A549 (cell line): ENCODE measurements around the gene EPB41L2. TPM values are rescaled to one million over a fixed set of nuclear protein-coding genes. Genes with fewer than 3 reads are reported as not detected.

Experiments used
- ATAC-seq, 2 experiments: fragments of 200-7000 bp in 1 of 2; fragments of >200 bp in 1 of 2; cut with Nextera tagmentation in 1 of 2; cut with Tn5 transposase in 1 of 2; 3 replicates each; pipeline versions ENCODE4 v1.8.0 to v1.9.1; 2018 to 2020; ENCODE audit warnings: mild to moderate bottlenecking in 1 of 2, moderate library complexity in 1 of 2
- CTCF ChIA-PET: fragments of 300-600 bp; sonication (Branson Sonifier 250); formaldehyde crosslinking; extraction: SDS; loops from one replicate; lab custom pipeline; 2021; ENCODE audit warnings: antibody characterized with exemption, inconsistent platforms; lab: Yijun Ruan, JAX
- POLR2A ChIA-PET: fragments of 350-600 bp; formaldehyde crosslinking; extraction: SDS; loops from one replicate; lab custom pipeline; 2021; ENCODE audit warnings: antibody characterized with exemption, inconsistent platforms; lab: Yijun Ruan, JAX
- DNase-seq, 2 experiments: peaks; one replicate each; pipeline versions ENCODE4 v3.0.0 to v3.0.0-alpha.2; 2011 to 2016; ENCODE audit warnings: low read depth in 1 of 2, low spot score in 1 of 2
- FAIRE-seq: peaks from 2 replicates; lab custom pipeline; 2011; peaks lifted over from hg19 to GRCh38; lab: Jason Lieb, UNC
- H3K27ac ChIP-seq, 2 experiments: fragments of >200 bp; sonication (Bioruptor Twin); formaldehyde crosslinking; 3 replicates each; pipeline ENCODE4 v1.5.1; 2016 to 2017
- H3K4me1 ChIP-seq: fragments of >200 bp; sonication (Bioruptor Twin); formaldehyde crosslinking; 3 replicates; pipeline ENCODE4 v1.6.1; 2016
- H3K4me2 ChIP-seq: fragments of >200 bp; sonication (Bioruptor Twin); formaldehyde crosslinking; 3 replicates; pipeline ENCODE4 v1.6.1; 2016
- H3K4me3 ChIP-seq: fragments of >200 bp; sonication (Bioruptor Twin); formaldehyde crosslinking; 3 replicates; pipeline ENCODE4 v1.5.1; 2016
- H3K9me3 ChIP-seq: fragments of >200 bp; sonication (Bioruptor Twin); formaldehyde crosslinking; 3 replicates; pipeline ENCODE4 v1.6.1; 2016
- CBX8 ChIP-seq: fragments of 200-600 bp; sonication (generic); IDR thresholded peaks from 2 replicates; pipeline ENCODE4 v1.6.1; 2016
- CEBPB ChIP-seq, 2 experiments: fragments of >200 bp in 1 of 2; sonication (Bioruptor Twin) in 1 of 2; formaldehyde crosslinking in 1 of 2; IDR thresholded peaks; 2 replicates each; pipeline ENCODE4 v1.6.1; 2012 to 2016
- ESRRA ChIP-seq: fragments of 150-350 bp; IDR thresholded peaks from 2 replicates; pipeline ENCODE4 v1.6.1; 2014; ENCODE audit warnings: mild to moderate bottlenecking, low read length, borderline replicate concordance
- FOSL2 ChIP-seq, 2 experiments: fragments of 450-650 bp in 1 of 2; fragments of >200 bp in 1 of 2; sonication (Bioruptor Twin) in 1 of 2; formaldehyde crosslinking; IDR thresholded peaks; 2 replicates each; pipeline versions ENCODE4 v1.5.0 to v1.6.1; 2016 to 2020; ENCODE audit warnings: mild to moderate bottlenecking in 1 of 2, moderate library complexity in 1 of 2
- FOXS1 ChIP-seq: fragments of 250-450 bp; sonication (Bioruptor Pico); IDR thresholded peaks from 2 replicates; pipeline ENCODE4 v1.5.0; 2020; ENCODE audit warnings: mild to moderate bottlenecking, moderate library complexity
- JUN ChIP-seq, 2 experiments: fragments of >200 bp; sonication (Bioruptor Twin); formaldehyde crosslinking; IDR thresholded peaks; 2 replicates in 1 of 2; 3 replicates in 1 of 2; pipeline ENCODE4 v1.6.1; 2016 to 2017
- JUNB ChIP-seq: fragments of >200 bp; sonication (Bioruptor Twin); formaldehyde crosslinking; IDR thresholded peaks from 2 replicates; pipeline ENCODE4 v1.6.1; 2016
- MAFK ChIP-seq: fragments of 450-650 bp; IDR thresholded peaks from 2 replicates; pipeline ENCODE4 v1.6.1; 2014; ENCODE audit not compliant: partially characterized antibody
- MAZ ChIP-seq: fragments of 150-350 bp; IDR thresholded peaks from 2 replicates; pipeline ENCODE4 v1.6.1; 2014; ENCODE audit warnings: antibody characterized with exemption, low read depth, low read length, borderline replicate concordance
- RARB ChIP-seq: fragments of 250-450 bp; sonication (Bioruptor Pico); IDR thresholded peaks from 2 replicates; pipeline ENCODE4 v1.8.0; 2021; ENCODE audit warnings: mild to moderate bottlenecking, moderate library complexity
- SREBF2 ChIP-seq: fragments of 450-650 bp; IDR thresholded peaks from 2 replicates; pipeline ENCODE4 v1.6.1; 2014; ENCODE audit warnings: mild to moderate bottlenecking, moderate library complexity
- TFCP2L1 ChIP-seq: fragments of 250-450 bp; sonication (Bioruptor Pico); IDR thresholded peaks from 2 replicates; pipeline ENCODE4 v1.5.0; 2021; ENCODE audit warnings: mild to moderate bottlenecking
- ZC3H11A ChIP-seq: fragments of 450-650 bp; IDR thresholded peaks from 2 replicates; pipeline ENCODE4 v1.6.1; 2014; ENCODE audit warnings: antibody characterized with exemption, mild to moderate bottlenecking
- ZNF302 ChIP-seq: fragments of 250-450 bp; sonication (Bioruptor Pico); IDR thresholded peaks from 2 replicates; pipeline ENCODE4 v1.9.0; 2021; ENCODE audit warnings: inconsistent platforms, mild to moderate bottlenecking, moderate library complexity
- WGBS: methylation state at CpG from one replicate; pipeline ENCODE4 v1.1.6; 2017; ENCODE audit errors: missing lambda C conversion rate; 5-methylcytosine and 5-hydroxymethylcytosine counted together
- polyA plus RNA-seq, 4 experiments: library from polyadenylated mRNA; depleted of rRNA in 3 of 4; stranded (reverse); fragments of >200 nt; fragmentation: RNase III in 1 of 4; extraction: RNeasy Plus Mini Kit Qiagen cat#74134 plus additional on column Dnase treatment in 1 of 4; gene quantifications; 2 replicates in 3 of 4; 3 replicates in 1 of 4; pipeline ENCODE4 v1.2.3, GENCODE V29; 2011 to 2017
- TF ChIP-seq, protein P1 (sequence below): IDR thresholded peaks from 2 replicates; pipeline ENCODE4 v1.6.1; 2012
- TF ChIP-seq, protein P2 (sequence below): IDR thresholded peaks from 2 replicates; pipeline ENCODE4 v1.6.1; 2012
- TF ChIP-seq, protein P3 (sequence below): fragments of >200 bp; sonication (Bioruptor Twin); formaldehyde crosslinking; IDR thresholded peaks from 2 replicates; pipeline ENCODE4 v1.6.1; 2016
- TF ChIP-seq, protein P4 (sequence below): fragments of 150-350 bp; IDR thresholded peaks from 2 replicates; pipeline ENCODE4 v1.6.1; 2014; ENCODE audit warnings: low read depth, mild to moderate bottlenecking, low read length
- TF ChIP-seq, protein P5 (sequence below): fragments of 250-450 bp; sonication (Bioruptor Pico); IDR thresholded peaks from 2 replicates; pipeline ENCODE4 v1.5.0; 2020; ENCODE audit warnings: low read depth, mild to moderate bottlenecking, moderate library complexity

The EPB41L2 gene
- polyA plus RNA-seq, 2 of the 4 experiments (the other 2 are of a cell fraction) = 42.9 to 50.3 TPM

DNA sequence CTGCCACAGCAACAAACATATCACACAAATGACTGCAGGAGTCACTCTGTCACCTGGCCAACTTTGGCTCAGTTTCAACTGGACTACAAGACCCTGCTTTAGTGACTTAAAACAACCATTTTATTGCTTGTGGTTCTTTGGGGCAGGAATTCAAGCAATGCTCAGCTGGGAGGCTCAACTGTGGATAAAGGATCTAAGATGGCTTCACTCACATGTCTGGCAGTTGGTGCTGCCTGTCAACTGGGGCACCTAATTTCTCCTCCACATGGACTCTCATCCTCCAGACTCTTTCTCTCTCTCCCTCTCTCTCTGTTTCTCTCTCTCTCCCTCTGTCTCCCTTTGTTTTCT lies 2.8 kb upstream of the EPB41L2 start:
- no peak for DNase-seq
- no peak for ATAC-seq
- 0 out of 3 replicates have a peak overlapping the region, but pooled peaks have one; percentile 34 for H3K4me2 ChIP-seq
- CTCF ChIA-PET = no interaction called here
- H3K9me3 ChIP-seq = no peaks in the 10 kb centered on the region
- TF ChIP-seq ESRRA = no peak
- TF ChIP-seq, protein P1, sequence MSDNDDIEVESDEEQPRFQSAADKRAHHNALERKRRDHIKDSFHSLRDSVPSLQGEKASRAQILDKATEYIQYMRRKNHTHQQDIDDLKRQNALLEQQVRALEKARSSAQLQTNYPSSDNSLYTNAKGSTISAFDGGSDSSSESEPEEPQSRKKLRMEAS = no peak
- no peak for TF ChIP-seq MAZ
- TF ChIP-seq, protein P2, sequence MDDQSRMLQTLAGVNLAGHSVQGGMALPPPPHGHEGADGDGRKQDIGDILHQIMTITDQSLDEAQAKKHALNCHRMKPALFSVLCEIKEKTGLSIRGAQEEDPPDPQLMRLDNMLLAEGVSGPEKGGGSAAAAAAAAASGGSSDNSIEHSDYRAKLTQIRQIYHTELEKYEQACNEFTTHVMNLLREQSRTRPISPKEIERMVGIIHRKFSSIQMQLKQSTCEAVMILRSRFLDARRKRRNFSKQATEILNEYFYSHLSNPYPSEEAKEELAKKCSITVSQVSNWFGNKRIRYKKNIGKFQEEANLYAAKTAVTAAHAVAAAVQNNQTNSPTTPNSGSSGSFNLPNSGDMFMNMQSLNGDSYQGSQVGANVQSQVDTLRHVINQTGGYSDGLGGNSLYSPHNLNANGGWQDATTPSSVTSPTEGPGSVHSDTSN = no peak
- TF ChIP-seq, protein P3, sequence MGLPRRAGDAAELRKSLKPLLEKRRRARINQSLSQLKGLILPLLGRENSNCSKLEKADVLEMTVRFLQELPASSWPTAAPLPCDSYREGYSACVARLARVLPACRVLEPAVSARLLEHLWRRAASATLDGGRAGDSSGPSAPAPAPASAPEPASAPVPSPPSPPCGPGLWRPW = no peak
- TF ChIP-seq SREBF2 = no peak
- no peak for TF ChIP-seq FOXS1 (CRISPR knock-in tag)
- no peak for TF ChIP-seq CBX8
- TF ChIP-seq MAFK = no peak
- no peak for TF ChIP-seq TFCP2L1 (CRISPR knock-in tag)
- TF ChIP-seq ZC3H11A = no peak
- TF ChIP-seq CEBPB (IDR thresholded peaks at IDR 0.05) = no peak
- TF ChIP-seq, protein P4, sequence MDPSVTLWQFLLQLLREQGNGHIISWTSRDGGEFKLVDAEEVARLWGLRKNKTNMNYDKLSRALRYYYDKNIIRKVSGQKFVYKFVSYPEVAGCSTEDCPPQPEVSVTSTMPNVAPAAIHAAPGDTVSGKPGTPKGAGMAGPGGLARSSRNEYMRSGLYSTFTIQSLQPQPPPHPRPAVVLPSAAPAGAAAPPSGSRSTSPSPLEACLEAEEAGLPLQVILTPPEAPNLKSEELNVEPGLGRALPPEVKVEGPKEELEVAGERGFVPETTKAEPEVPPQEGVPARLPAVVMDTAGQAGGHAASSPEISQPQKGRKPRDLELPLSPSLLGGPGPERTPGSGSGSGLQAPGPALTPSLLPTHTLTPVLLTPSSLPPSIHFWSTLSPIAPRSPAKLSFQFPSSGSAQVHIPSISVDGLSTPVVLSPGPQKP = no peak
- no peak for TF ChIP-seq ZNF302
- TF ChIP-seq, protein P5, sequence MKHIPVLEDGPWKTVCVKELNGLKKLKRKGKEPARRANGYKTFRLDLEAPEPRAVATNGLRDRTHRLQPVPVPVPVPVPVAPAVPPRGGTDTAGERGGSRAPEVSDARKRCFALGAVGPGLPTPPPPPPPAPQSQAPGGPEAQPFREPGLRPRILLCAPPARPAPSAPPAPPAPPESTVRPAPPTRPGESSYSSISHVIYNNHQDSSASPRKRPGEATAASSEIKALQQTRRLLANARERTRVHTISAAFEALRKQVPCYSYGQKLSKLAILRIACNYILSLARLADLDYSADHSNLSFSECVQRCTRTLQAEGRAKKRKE (CRISPR knock-in tag) = no peak
- no peak for TF ChIP-seq RARB
- TF ChIP-seq, all 56 proteins: peak for 0
- Histone ChIP-seq H3K27ac (0 out of 6 replicates have a peak overlapping the region, but pooled peaks of 1 of the 2 experiments have one; percentile 54), H3K4me3 (no peak overlapping the region), H3K4me1 (peaks cover 16% of the 10 kb centered on the region)
- POLR2A ChIA-PET = interaction anchor here (1.1 kb wide), 1 partner anchor 36 kb away, joined by 3 read pairs; no protein-coding TSS in a partner anchor
- FAIRE-seq = no peak

DNA sequence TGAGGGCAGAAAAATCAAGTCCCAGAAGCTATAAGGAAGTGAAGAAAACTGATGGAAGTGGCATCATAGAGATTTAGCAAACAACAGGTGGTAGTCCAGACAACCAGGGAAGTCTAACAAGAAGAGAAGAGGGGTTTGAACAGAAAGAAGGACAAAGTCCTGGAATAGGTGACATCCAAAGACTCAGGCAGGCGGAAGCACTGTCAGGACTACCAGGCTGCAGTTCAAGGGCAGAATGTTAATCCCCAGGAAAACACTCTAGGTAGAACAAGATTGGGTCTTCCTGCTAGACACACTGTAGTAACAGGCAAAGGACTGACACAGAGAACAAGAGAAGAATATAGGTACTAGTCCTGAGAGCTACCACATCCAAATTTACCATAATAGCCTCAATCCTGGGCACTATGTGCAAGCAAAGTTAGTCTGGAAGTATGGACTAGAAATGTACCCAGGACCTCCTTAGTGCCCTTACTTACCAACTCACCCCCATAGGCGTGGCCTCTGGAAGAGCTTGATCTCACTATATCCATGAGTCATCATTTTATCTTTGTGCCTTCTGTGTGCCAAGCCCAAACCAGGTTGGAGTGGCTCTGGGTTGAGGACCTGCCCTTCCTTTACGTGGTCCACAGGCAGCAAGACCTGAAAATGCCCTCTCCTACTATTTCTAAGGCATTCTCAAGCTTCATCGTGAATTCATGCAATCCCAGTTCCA lies 2.2 kb upstream of the EPB41L2 start:
- Histone ChIP-seq H3K9me3 (no peaks in the 10 kb centered on the region), H3K4me2 (peak overlapping the region; percentile 34; the same call in 2 of the 3 replicates), H3K4me1 (peaks cover 17% of the 10 kb centered on the region), H3K4me3 (no peak overlapping the region), H3K27ac (peak overlapping the region in 1 of 2 experiments; percentile 54; a peak in 1 of 6 replicates)
- 83% methylated on average over 4 of the region's 4 CpGs for WGBS
- ChIA-PET POLR2A (interaction anchor here (1.1 kb wide), 1 partner anchor 37 kb away, joined by 3 read pairs; no protein-coding TSS in a partner anchor), CTCF (no interaction called here)
- TF ChIP-seq JUNB (no peak), FOSL2 (IDR thresholded peaks at IDR 0.05) (no peak), FOSL2 (CRISPR knock-in tag; IDR thresholded peaks at IDR 0.05) (no peak), MAFK (peak; percentile 92)
- DNase-seq = no peak
- ATAC-seq = no peak
- FAIRE-seq = no peak

DNA sequence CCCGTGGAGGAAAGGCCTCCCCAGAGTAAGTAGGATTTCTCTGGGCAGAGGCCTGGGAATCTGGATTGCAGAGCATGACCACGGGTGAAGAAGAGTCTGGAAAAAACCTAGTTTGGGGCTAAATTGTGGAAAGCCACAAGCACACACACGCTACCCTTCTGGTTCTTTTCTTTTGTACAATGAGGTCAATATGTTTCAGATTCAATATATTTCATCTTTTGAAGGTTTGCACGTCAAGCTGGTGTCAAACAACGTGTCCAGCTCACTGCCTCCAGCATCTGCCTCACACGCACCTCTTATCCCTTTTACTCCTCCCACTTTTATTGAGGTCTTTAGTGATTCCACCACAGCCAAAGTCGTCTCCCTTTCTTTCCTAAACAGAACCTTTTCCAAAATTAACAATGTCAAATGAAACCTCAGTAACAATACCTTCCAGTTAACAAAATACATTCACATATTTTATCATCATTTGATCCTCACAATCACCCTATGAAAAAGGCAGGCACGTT lies 773 bp upstream of the EPB41L2 start:
- CTCF ChIA-PET = no interaction called here
- ATAC-seq (no peak), DNase-seq (no peak), FAIRE-seq (no peak)
- H3K4me3 ChIP-seq = peak overlapping the region; percentile 97
- peak overlapping the region; percentile 93 for H3K4me2 ChIP-seq
- no peak for TF ChIP-seq JUN (IDR thresholded peaks at IDR 0.05)
- TF ChIP-seq, protein P1 = 0 out of 2 replicates have a peak, but pooled peaks have one; percentile 9
- TF ChIP-seq, all 56 proteins: peak for 1
- peaks cover 26% of the 10 kb centered on the region for H3K4me1 ChIP-seq
- POLR2A ChIA-PET = interaction anchor here (0.9 kb wide), 1 partner anchor 32 kb away, joined by 4 read pairs; no protein-coding TSS in a partner anchor
- WGBS = 50% methylated on average over 8 of the region's 8 CpGs
- no peaks in the 10 kb centered on the region for H3K9me3 ChIP-seq
- peak overlapping the region; percentile 89 to 99 for H3K27ac ChIP-seq
